ENCODE results near the gene CIAPIN1. TPM values are rescaled to one million over a fixed set of nuclear protein-coding genes. Genes with fewer than 3 reads are reported as not detected.

Gene CIAPIN1
- total RNA-seq, 1 donor: 39.3 TPM

- TF ChIP-seq, protein P1, sequence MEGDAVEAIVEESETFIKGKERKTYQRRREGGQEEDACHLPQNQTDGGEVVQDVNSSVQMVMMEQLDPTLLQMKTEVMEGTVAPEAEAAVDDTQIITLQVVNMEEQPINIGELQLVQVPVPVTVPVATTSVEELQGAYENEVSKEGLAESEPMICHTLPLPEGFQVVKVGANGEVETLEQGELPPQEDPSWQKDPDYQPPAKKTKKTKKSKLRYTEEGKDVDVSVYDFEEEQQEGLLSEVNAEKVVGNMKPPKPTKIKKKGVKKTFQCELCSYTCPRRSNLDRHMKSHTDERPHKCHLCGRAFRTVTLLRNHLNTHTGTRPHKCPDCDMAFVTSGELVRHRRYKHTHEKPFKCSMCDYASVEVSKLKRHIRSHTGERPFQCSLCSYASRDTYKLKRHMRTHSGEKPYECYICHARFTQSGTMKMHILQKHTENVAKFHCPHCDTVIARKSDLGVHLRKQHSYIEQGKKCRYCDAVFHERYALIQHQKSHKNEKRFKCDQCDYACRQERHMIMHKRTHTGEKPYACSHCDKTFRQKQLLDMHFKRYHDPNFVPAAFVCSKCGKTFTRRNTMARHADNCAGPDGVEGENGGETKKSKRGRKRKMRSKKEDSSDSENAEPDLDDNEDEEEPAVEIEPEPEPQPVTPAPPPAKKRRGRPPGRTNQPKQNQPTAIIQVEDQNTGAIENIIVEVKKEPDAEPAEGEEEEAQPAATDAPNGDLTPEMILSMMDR (IDR thresholded peaks at IDR 0.05; ENCODE audit: insufficient read depth, low read length): peak; percentile 66
- H3K4me3 ChIP-seq (ENCODE audit: low read depth, low read length): no peak overlapping the region
- DNase-seq (ENCODE audit: low read depth): no peak
These were observed 28.6 kb upstream of the CIAPIN1 start for GRCh38 chr16:57475711-57476339.

DNA sequence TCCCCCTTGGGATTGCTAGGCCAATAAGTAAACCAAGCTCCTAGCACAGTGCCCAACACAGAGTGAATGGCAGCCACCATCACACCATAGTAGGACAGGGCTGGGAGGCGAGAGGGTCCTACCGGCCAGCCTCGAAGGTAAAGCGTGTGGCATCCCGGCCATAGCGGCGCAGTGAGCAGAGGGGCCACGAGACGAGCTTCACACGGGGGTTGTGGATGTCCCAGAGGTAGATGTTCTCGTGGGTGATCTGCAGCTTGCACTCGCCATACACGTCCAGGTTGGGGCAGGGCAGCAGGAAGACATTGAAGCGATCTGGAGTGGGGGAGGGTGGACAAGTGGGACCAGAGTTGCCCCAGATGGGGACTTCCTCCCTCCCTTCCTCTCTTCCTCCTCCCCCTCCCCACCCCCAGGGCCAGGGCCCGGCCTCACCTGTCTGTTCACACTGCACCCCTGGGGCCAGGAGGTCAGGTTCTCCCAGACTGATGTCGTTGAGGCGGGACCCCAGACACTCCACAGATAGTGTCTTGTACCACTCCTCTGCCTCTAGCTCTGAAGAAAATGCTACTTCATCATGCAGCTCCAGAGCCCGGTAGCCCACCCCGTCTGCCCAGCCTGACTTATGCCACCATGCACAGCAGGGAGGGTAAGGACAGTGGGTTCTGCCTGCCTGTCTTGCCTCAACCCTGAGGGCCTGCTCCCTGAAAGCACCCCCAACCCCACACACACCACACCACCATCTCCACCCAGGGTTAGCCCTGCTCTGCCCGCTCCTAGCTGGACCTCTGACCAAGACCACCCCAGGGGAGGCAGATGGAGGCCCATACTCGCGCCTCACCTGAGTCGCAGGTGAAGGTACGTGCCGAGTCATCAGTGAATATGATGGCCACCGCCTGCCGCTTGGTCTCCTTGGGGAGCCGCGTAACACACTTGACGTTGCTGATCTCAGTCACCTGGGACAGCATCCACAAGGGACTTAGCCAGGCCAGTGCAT, 27.8 kb upstream of the CIAPIN1 start:
- no peak overlapping the region for H3K4me3 ChIP-seq (ENCODE audit: low read depth, low read length)
- DNase-seq (ENCODE audit: low read depth): no peak
- TF ChIP-seq, protein P1 (IDR thresholded peaks at IDR 0.05; ENCODE audit: insufficient read depth, low read length): no peak

GRCh38 chr16:57473906-57474305, 26.7 kb upstream of the CIAPIN1 start:
- no peak overlapping the region for H3K4me3 ChIP-seq (ENCODE audit: low read depth, low read length)
- TF ChIP-seq, protein P1 (IDR thresholded peaks at IDR 0.05; ENCODE audit: insufficient read depth, low read length): no peak
- DNase-seq (ENCODE audit: low read depth): no peak

DNA sequence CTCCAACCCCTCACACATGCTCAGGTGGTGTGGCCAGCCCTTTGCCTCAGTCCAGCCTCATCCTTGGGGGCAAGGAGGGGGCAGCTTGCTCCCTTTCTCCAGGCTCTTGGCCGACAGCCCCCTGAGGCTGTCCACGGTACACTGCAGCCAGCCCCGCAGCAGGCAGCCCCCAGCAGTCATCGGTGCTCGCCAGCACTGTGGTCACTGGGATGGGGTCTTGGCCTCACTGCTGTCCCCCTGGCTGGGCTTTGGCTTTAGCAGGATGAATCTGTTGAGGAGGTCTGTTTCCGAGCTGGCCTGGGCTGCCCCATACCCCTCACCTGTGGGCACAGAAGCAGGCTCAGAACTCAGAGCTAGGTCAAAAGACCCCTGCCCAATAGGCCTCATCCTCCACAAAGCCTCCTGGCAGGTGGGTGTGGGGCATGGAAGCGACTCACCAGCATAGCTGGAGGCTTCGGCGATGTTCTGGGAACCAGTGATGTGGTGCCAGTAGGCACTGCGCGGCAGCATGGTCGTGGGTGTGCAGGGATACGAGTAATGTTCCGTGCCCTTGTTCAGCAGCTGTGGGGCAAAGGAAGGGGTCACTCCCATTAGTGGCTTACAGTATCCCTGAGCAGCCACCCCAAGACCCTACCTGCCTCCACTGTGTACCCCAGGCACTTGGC, 26.1 kb upstream of the CIAPIN1 start:
- TF ChIP-seq, protein P1 (IDR thresholded peaks at IDR 0.05; ENCODE audit: insufficient read depth, low read length): no peak
- H3K4me3 ChIP-seq (ENCODE audit: low read depth, low read length): no peak overlapping the region
- DNase-seq (ENCODE audit: low read depth): no peak

GRCh38 chr16:57472665-57473060, 25.5 kb upstream of the CIAPIN1 start:
- no peak overlapping the region for H3K4me3 ChIP-seq (ENCODE audit: low read depth, low read length)
- TF ChIP-seq, protein P1 (IDR thresholded peaks at IDR 0.05; ENCODE audit: insufficient read depth, low read length): no peak
- no peak for DNase-seq (ENCODE audit: low read depth)

- DNase-seq (ENCODE audit: low read depth): no peak
These were observed 24.9 kb upstream of the CIAPIN1 start for GRCh38 chr16:57471852-57472664.

More at GRCh38 chr16:57471852-57472664, 24.9 kb upstream of the CIAPIN1 start:
- H3K4me3 ChIP-seq (ENCODE audit: low read depth, low read length): no peak overlapping the region
- TF ChIP-seq, protein P1 (IDR thresholded peaks at IDR 0.05; ENCODE audit: insufficient read depth, low read length): no peak

Measured in fibroblast of the aortic adventitia (primary cell).